Measurements from ENCODE around the gene IFTAP. TPM values are rescaled to one million over a fixed set of nuclear protein-coding genes. Genes with fewer than 3 reads are reported as not detected.

IFTAP gene
- total RNA-seq, 2 experiments from 2014 or later: 4.5 TPM

GRCh38 chr11:36590513-36590912, 3.8 kb upstream of the IFTAP start:
- ChIA-PET POLR2A (no interaction called here), CTCF (interaction anchor here (0.8 kb wide), 1 partner anchor 157 kb away, joined by 3 read pairs; no protein-coding TSS in a partner anchor)

- POLR2A ChIA-PET: no interaction called here
These were observed 2.9 kb upstream of the IFTAP start for GRCh38 chr11:36591433-36591832.

GRCh38 chr11:36596880-36597279, 2.6 kb downstream of the IFTAP start:
- CTCF ChIA-PET: no interaction called here
- POLR2A ChIA-PET: no interaction called here

More at GRCh38 chr11:36591433-36591832, 2.9 kb upstream of the IFTAP start:
- CTCF ChIA-PET: no interaction called here

- CTCF ChIA-PET: no interaction called here
- POLR2A ChIA-PET: no interaction called here
These were observed 3.7 kb downstream of the IFTAP start, which contains the start of gene RAG2 for GRCh38 chr11:36598051-36598450. TSS of gene RAG2 (minus strand) at chr11:36598236. CDS start at chr11:36594168, 4,068 bp downstream.

GRCh38 chr11:36600180-36600579, 5.9 kb downstream of the IFTAP start:
- POLR2A ChIA-PET: no interaction called here

GRCh38 chr11:36601155-36601554, 6.9 kb downstream of the IFTAP start:
- CTCF ChIA-PET: no interaction called here
- POLR2A ChIA-PET: no interaction called here

More at GRCh38 chr11:36600180-36600579, 5.9 kb downstream of the IFTAP start:
- CTCF ChIA-PET: no interaction called here

GRCh38 chr11:36602135-36602534, 7.8 kb downstream of the IFTAP start:
- ChIA-PET POLR2A (no interaction called here), CTCF (interaction anchor here (1.1 kb wide), 1 partner anchor 38 kb away, joined by 5 read pairs; no protein-coding TSS in a partner anchor)

- POLR2A ChIA-PET: no interaction called here
- CTCF ChIA-PET: no interaction called here
These were observed 11.2 kb downstream of the IFTAP start for GRCh38 chr11:36605221-36606216.

- ChIA-PET CTCF (no interaction called here), POLR2A (no interaction called here)
These were observed 14.3 kb downstream of the IFTAP start for GRCh38 chr11:36608491-36609199.

GRCh38 chr11:36609383-36609782, 15.1 kb downstream of the IFTAP start:
- CTCF ChIA-PET: no interaction called here
- POLR2A ChIA-PET: no interaction called here

GRCh38 chr11:36615826-36616225, 21.5 kb downstream of the IFTAP start:
- ChIA-PET POLR2A (no interaction called here), CTCF (no interaction called here)

GRCh38 chr11:36617543-36618362, 23.5 kb downstream of the IFTAP start:
- ChIA-PET POLR2A (no interaction called here), CTCF (no interaction called here)

GRCh38 chr11:36618363-36619047, 24.2 kb downstream of the IFTAP start:
- ChIA-PET POLR2A (no interaction called here), CTCF (interaction anchor here (1.6 kb wide), 1 partner anchor 128 kb away, joined by 6 read pairs; no protein-coding TSS in a partner anchor)

GRCh38 chr11:36619502-36619901, 25.2 kb downstream of the IFTAP start:
- CTCF ChIA-PET: interaction anchor here (1.6 kb wide), 1 partner anchor 127 kb away, joined by 6 read pairs; no protein-coding TSS in a partner anchor
- POLR2A ChIA-PET: no interaction called here

- CTCF ChIA-PET: interaction anchor here (1.6 kb wide), 1 partner anchor 126 kb away, joined by 6 read pairs; no protein-coding TSS in a partner anchor
- POLR2A ChIA-PET: no interaction called here
These were observed 25.9 kb downstream of the IFTAP start for GRCh38 chr11:36620246-36620645.

GRCh38 chr11:36622431-36623136, 28.3 kb downstream of the IFTAP start:
- ChIA-PET CTCF (interaction anchor here (0.7 kb wide), 1 partner anchor 257 kb away, joined by 3 read pairs; no protein-coding TSS in a partner anchor), POLR2A (no interaction called here)

GRCh38 chr11:36623494-36623893, 29.2 kb downstream of the IFTAP start:
- ChIA-PET POLR2A (no interaction called here), CTCF (interaction anchor here (0.7 kb wide), 1 partner anchor 256 kb away, joined by 3 read pairs; no protein-coding TSS in a partner anchor)

- ChIA-PET CTCF (interaction anchor here (1.5 kb wide), 1 partner anchor 63 kb away, joined by 5 read pairs; no protein-coding TSS in a partner anchor), POLR2A (no interaction called here)
These were observed 32.7 kb downstream of the IFTAP start for GRCh38 chr11:36627006-36627405.

Measured in activated CD8-positive, alpha-beta memory T cell treated with anti-CD3 and anti-CD28 coated beads for 36 hours (primary cell).